Activated gamma-delta T cell (primary cell): ENCODE measurements around the gene MPV17L2.

Experiments used
- DNase-seq: peaks from one replicate; lab custom pipeline; 2025; lab: John Stamatoyannopoulos, UW

MPV17L2 gene

GRCh38 chr19:18234194-18234593, 41.2 kb downstream of the MPV17L2 start:
- DNase-seq: no peak

GRCh38 chr19:18239303-18239702, 46.3 kb downstream of the MPV17L2 start:
- DNase-seq: no peak

- no peak for DNase-seq
Measured at GRCh38 chr19:18245297-18245696, 52.3 kb downstream of the MPV17L2 start.
